CD14-positive monocyte (primary cell): ENCODE data around the gene XIRP1. TPM values are rescaled to one million over a fixed set of nuclear protein-coding genes. Genes with fewer than 3 reads are reported as not detected.
A peak's percentile ranks its signal among the peaks of the same experiment; 100 is the strongest.

Source experiments
- DNase-seq, 3 donors: peaks; one replicate each; pipeline ENCODE4 v3.0.0-alpha.2; 2011 to 2022
- H2AFZ ChIP-seq: 2 replicates; pipeline ENCODE4 v1.6.0; 2012; ENCODE audit warnings: mild to moderate bottlenecking, low read depth, low read length, inconsistent platforms; ENCODE audit not compliant: insufficient read depth, poor library complexity, severe bottlenecking
- H3K27ac ChIP-seq, 2 donors: 1 replicate in 1 of 2; 2 replicates in 1 of 2; pipeline ENCODE4 v1.5.1; 2012 to 2013; ENCODE audit warnings: low read length in 2 of 2, control low read depth in 1 of 2, inconsistent platforms in 1 of 2, low read depth in 1 of 2, mild to moderate bottlenecking in 1 of 2
- H3K27me3 ChIP-seq, 2 donors: one replicate each; pipeline versions ENCODE4 v1.6.0 to v1.6.1; 2011 to 2013; ENCODE audit warnings: low read length in 2 of 2; ENCODE audit not compliant: control insufficient read depth in 2 of 2, insufficient read depth in 2 of 2
- H3K36me3 ChIP-seq, 2 donors: replicated peaks in 1 of 2; 1 replicate in 1 of 2; 2 replicates in 1 of 2; pipeline versions ENCODE4 v1.5.1 to v1.6.1; 2012 to 2013; ENCODE audit warnings: low read length in 2 of 2, control low read depth in 1 of 2, inconsistent platforms in 1 of 2, mild to moderate bottlenecking in 1 of 2; ENCODE audit not compliant: insufficient read depth in 2 of 2, control insufficient read depth in 1 of 2
- H3K4me1 ChIP-seq, 2 donors: 1 replicate in 1 of 2; 2 replicates in 1 of 2; pipeline versions ENCODE4 v1.5.1 to v1.6.1; 2012 to 2013; ENCODE audit warnings: low read length in 2 of 2, control low read depth in 1 of 2, inconsistent platforms in 1 of 2, mild to moderate bottlenecking in 1 of 2, moderate library complexity in 1 of 2; ENCODE audit not compliant: insufficient read depth in 2 of 2, control insufficient read depth in 1 of 2
- H3K4me2 ChIP-seq: replicated peaks from 2 replicates; pipeline ENCODE3; 2012; ENCODE audit warnings: low read length, moderate library complexity, mild to moderate bottlenecking; ENCODE audit not compliant: poor library complexity, severe bottlenecking; ENCODE audit errors: extremely low read depth
- H3K4me3 ChIP-seq, 3 experiments: fragments of 200-600 bp in 1 of 3; sonication (generic) in 1 of 3; replicated peaks in 1 of 3; 1 replicate in 2 of 3; 2 replicates in 1 of 3; pipeline ENCODE4 v1.5.1; 2011 to 2013; ENCODE audit warnings: low read length in 3 of 3, mild to moderate bottlenecking in 3 of 3, control low read depth in 2 of 3, low read depth in 2 of 3, inconsistent platforms in 1 of 3, moderate library complexity in 1 of 3
- H3K79me2 ChIP-seq: 2 replicates; pipeline ENCODE4 v1.6.0; 2012; ENCODE audit warnings: mild to moderate bottlenecking, control low read depth, inconsistent platforms, low read length, moderate library complexity; ENCODE audit not compliant: insufficient read depth
- H3K9ac ChIP-seq: 2 replicates; pipeline ENCODE4 v1.6.0; 2017; ENCODE audit warnings: low read length, mild to moderate bottlenecking; ENCODE audit not compliant: insufficient read depth, poor library complexity, severe bottlenecking
- H3K9me3 ChIP-seq, 2 donors: replicated peaks in 1 of 2; 1 replicate in 1 of 2; 2 replicates in 1 of 2; pipeline versions ENCODE4 v1.5.1 to v1.6.1; 2012 to 2013; ENCODE audit warnings: low read length in 2 of 2, control low read depth in 1 of 2; ENCODE audit not compliant: control insufficient read depth in 1 of 2, insufficient read depth in 1 of 2
- H4K20me1 ChIP-seq: 2 replicates; pipeline ENCODE4 v1.6.0; 2012; ENCODE audit warnings: mild to moderate bottlenecking, low read length, control low read depth, moderate library complexity; ENCODE audit not compliant: insufficient read depth
- H3K27ac Mint-ChIP-seq, 7 donors: one replicate each; pipeline ENCODE4 v1.8.0; 2020; ENCODE audit warnings: mild to moderate bottlenecking in 7 of 7, mixed read lengths in 7 of 7, moderate library complexity in 6 of 7, inconsistent platforms in 2 of 7
- H3K27me3 Mint-ChIP-seq, 3 donors: one replicate each; pipeline ENCODE4 v1.8.0; 2021 to 2022; ENCODE audit warnings: low read depth in 3 of 3, mild to moderate bottlenecking in 3 of 3, mixed read lengths in 3 of 3, moderate library complexity in 3 of 3, inconsistent platforms in 1 of 3
- H3K36me3 Mint-ChIP-seq, 2 donors: one replicate each; pipeline ENCODE4 v1.8.0; 2020; ENCODE audit warnings: mixed read lengths in 2 of 2, inconsistent platforms in 1 of 2, mild to moderate bottlenecking in 1 of 2
- H3K4me1 Mint-ChIP-seq: one replicate; pipeline ENCODE4 v1.8.0; 2020; ENCODE audit warnings: mild to moderate bottlenecking, mixed read lengths
- H3K4me3 Mint-ChIP-seq, 2 donors: one replicate each; pipeline ENCODE4 v1.8.0; 2020; ENCODE audit warnings: mild to moderate bottlenecking in 2 of 2, mixed read lengths in 2 of 2, moderate library complexity in 1 of 2
- H3K9me3 Mint-ChIP-seq, 7 donors: one replicate each; pipeline ENCODE4 v1.8.0; 2020 to 2022; ENCODE audit warnings: mixed read lengths in 7 of 7, mild to moderate bottlenecking in 6 of 7, moderate library complexity in 6 of 7, inconsistent platforms in 2 of 7
- WGBS: methylation state at CpG from one replicate; pipeline ENCODE4 v1.1.5; 2013; ENCODE audit warnings: missing lambda C conversion rate; ENCODE audit not compliant: insufficient coverage; 5-methylcytosine and 5-hydroxymethylcytosine counted together
- intact Hi-C, 2 donors: fragments of 100-400 bp; cut with micrococcal nuclease; formaldehyde crosslinking; loops; one replicate each; pipeline versions ENCODE4 v1.15.0 to v1.15.1; 2023
- polyA plus RNA-seq, 3 donors: library from polyadenylated mRNA; depleted of rRNA in 1 of 3; unstranded in 2 of 3; stranded (reverse) in 1 of 3; fragments of 300-500 nt in 2 of 3; fragments of >200 nt in 1 of 3; fragmentation: Illumina TruSeq in 2 of 3; gene quantifications; 1 replicate in 2 of 3; 2 replicates in 1 of 3; pipeline ENCODE4 v1.2.3, GENCODE V29; 2012 to 2021
- TF ChIP-seq, protein P1 (sequence below): fragments of 200-600 bp; IDR thresholded peaks from one replicate; pipeline ENCODE4 v1.8.0; 2022; ENCODE audit warnings: antibody characterized with exemption, mild to moderate bottlenecking

XIRP1 gene
- polyA plus RNA-seq, 3 donors, result not detected

- Mint-ChIP-seq H3K27ac (peak overlapping the region; percentile 86 to 95 (median 92)), H3K27me3 (no peaks in the 10 kb centered on the region), H3K9me3 (peaks cover 0 to 1% (median 0%) of the 10 kb centered on the region in 7 donors), H3K4me1 (peaks cover 38% of the 10 kb centered on the region), H3K4me3 (no peak overlapping the region), H3K36me3 (no peaks in the 10 kb centered on the region)
- Histone ChIP-seq H3K36me3 (no peaks in the 10 kb centered on the region), H3K79me2 (no peaks in the 10 kb centered on the region), H3K27ac (peak overlapping the region in 1 of 2 donors; percentile 88), H3K27me3 (no peaks in the 10 kb centered on the region), H3K4me3 (peak overlapping the region in 1 of 3 experiments; percentile 13), H3K4me1 (peaks cover 35 to 45% of the 10 kb centered on the region in 2 donors), H3K4me2 (no peak overlapping the region), H2AFZ (no peak overlapping the region), H3K9me3 (no peaks in the 10 kb centered on the region), H3K9ac (no peak overlapping the region), H4K20me1 (no peaks in the 10 kb centered on the region)
- DNase-seq, result peak in 2 of 3 donors; percentile 68 to 83
- TF ChIP-seq, protein P1, sequence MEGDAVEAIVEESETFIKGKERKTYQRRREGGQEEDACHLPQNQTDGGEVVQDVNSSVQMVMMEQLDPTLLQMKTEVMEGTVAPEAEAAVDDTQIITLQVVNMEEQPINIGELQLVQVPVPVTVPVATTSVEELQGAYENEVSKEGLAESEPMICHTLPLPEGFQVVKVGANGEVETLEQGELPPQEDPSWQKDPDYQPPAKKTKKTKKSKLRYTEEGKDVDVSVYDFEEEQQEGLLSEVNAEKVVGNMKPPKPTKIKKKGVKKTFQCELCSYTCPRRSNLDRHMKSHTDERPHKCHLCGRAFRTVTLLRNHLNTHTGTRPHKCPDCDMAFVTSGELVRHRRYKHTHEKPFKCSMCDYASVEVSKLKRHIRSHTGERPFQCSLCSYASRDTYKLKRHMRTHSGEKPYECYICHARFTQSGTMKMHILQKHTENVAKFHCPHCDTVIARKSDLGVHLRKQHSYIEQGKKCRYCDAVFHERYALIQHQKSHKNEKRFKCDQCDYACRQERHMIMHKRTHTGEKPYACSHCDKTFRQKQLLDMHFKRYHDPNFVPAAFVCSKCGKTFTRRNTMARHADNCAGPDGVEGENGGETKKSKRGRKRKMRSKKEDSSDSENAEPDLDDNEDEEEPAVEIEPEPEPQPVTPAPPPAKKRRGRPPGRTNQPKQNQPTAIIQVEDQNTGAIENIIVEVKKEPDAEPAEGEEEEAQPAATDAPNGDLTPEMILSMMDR, result no peak
- intact Hi-C loops, result no loop called here
- WGBS, result 40% methylated on average over 1 of the region's 3 CpGs
These were observed 26.2 kb downstream of the XIRP1 start for GRCh38 chr3:39166134-39166710.

- TF ChIP-seq, protein P1, result no peak
- no peak for DNase-seq
- Histone ChIP-seq H3K9me3 (no peaks in the 10 kb centered on the region), H3K4me1 (peaks cover 35 to 45% of the 10 kb centered on the region in 2 donors), H3K27me3 (no peaks in the 10 kb centered on the region), H3K36me3 (no peaks in the 10 kb centered on the region), H3K27ac (no peak overlapping the region), H4K20me1 (no peaks in the 10 kb centered on the region), H3K4me2 (no peak overlapping the region), H3K9ac (no peak overlapping the region), H3K79me2 (no peaks in the 10 kb centered on the region), H2AFZ (no peak overlapping the region), H3K4me3 (no peak overlapping the region)
- Mint-ChIP-seq H3K27me3 (no peaks in the 10 kb centered on the region), H3K9me3 (peaks cover 0 to 1% (median 0%) of the 10 kb centered on the region in 7 donors), H3K27ac (no peak overlapping the region), H3K4me1 (peaks cover 38% of the 10 kb centered on the region), H3K36me3 (no peaks in the 10 kb centered on the region), H3K4me3 (no peak overlapping the region)
- WGBS, result no CpG with 5 or more reads among the region's 1 CpG
- intact Hi-C loops, result no loop called here
These were observed 26.9 kb downstream of the XIRP1 start for GRCh38 chr3:39165518-39165917.
